Neural progenitor cell (in vitro differentiated cells): ENCODE results near the gene ABCC5.

Source experiments
- CTCF ChIP-seq: fragments of 200-600 bp; sonication (generic); IDR thresholded peaks from 2 replicates; pipeline ENCODE4 v1.5.1; 2017; ENCODE audit warnings: antibody characterized with exemption, mild to moderate bottlenecking
- EZH2 ChIP-seq: fragments of 200-600 bp; sonication (generic); IDR thresholded peaks from 2 replicates; pipeline ENCODE4 v1.6.1; 2017; ENCODE audit warnings: antibody characterized with exemption, mild to moderate bottlenecking, moderate library complexity
- EZH2phosphoT487 ChIP-seq: fragments of 200-600 bp; sonication (generic); IDR thresholded peaks from 2 replicates; pipeline ENCODE4 v1.6.1; 2017; ENCODE audit warnings: antibody characterized with exemption

- no peak for TF ChIP-seq CTCF
- no peak for TF ChIP-seq EZH2phosphoT487
- no peak for TF ChIP-seq EZH2
Measured at GRCh38 chr3:184031187-184031792, 13.6 kb upstream of the ABCC5 start, which contains the start of gene HTR3D.
